ENCODE data around the gene COPB1. TPM values are rescaled to one million over a fixed set of nuclear protein-coding genes. Genes with fewer than 3 reads are reported as not detected.

Gene COPB1
- total and polyA plus RNA-seq, 2 of the 13 experiments (the other 11 are each of a cell fraction or from before 2014, with no cell fraction given): 114 to 195 TPM

DNA sequence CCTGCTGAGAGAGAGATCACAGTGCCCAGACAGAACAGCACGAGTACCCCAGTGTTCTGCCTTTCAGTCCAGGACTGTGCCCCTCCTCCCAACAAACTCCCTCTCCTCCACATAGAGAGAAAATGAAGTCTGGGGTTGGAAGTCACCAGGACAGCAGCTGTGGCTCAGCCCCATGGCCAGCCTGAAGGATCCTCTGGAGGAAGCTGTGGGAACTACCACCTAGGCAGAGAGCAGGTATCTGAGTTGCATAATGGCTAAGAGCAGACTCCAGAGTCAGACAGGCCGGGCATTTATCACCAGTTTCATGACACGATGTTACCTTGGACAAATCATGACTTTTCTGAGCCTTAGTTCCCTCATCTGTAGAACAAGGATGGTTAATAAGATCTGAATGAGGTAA lies 79.4 kb downstream of the COPB1 start:
- no peaks in the 10 kb centered on the region for H3K27me3 ChIP-seq (ENCODE audit: control insufficient read depth in 1 of 2, insufficient read depth in 2 of 2, low read length in 2 of 2)
- TF ChIP-seq ZNF20 (CRISPR knock-in tag; IDR thresholded peaks at IDR 0.05): no peak
- no peak for TF ChIP-seq ZNF296 (CRISPR knock-in tag; conservative IDR thresholded peaks at IDR 0.05)
- TF ChIP-seq ZFP36 (IDR thresholded peaks at IDR 0.05; ENCODE audit: borderline replicate concordance, low read depth, low read length, partially characterized antibody): no peak
- H4K20me1 ChIP-seq (ENCODE audit: insufficient read depth, low read length): no peaks in the 10 kb centered on the region
- H2AFZ ChIP-seq (ENCODE audit: low read length): no peak overlapping the region
- ATAC-seq (peak; percentile 67), DNase-seq (ENCODE audit: low spot score) (no peak), FAIRE-seq (no peak)
- H3K4me1 ChIP-seq (ENCODE audit: insufficient read depth, low read length): peaks cover 28% of the 10 kb centered on the region
- no peak overlapping the region for H3K4me2 ChIP-seq (ENCODE audit: low read depth, low read length)
- ChIA-PET POLR2A (no interaction called here), CTCF (ENCODE audit: low intra/inter-chr PET ratio, low total read pairs) (interaction anchor here (1.0 kb wide), 1 partner anchor 120 kb away, joined by 3 read pairs; no protein-coding TSS in a partner anchor)
- H3K27ac ChIP-seq (ENCODE audit: extremely low read length, insufficient read depth, low read length): no peak overlapping the region
- WGBS (ENCODE audit: low lambda C conversion rate): 14% methylated on average over 3 of the region's 3 CpGs
- no peaks in the 10 kb centered on the region for H3K9me3 ChIP-seq (ENCODE audit: low read length)
- H3K4me3 ChIP-seq (replicated peaks in 1 of 3; ENCODE audit: insufficient read depth in 1 of 3, low read depth in 2 of 3, low read length in 3 of 3): no peak overlapping the region
- BruUV-seq (replicated peaks): no TSS peak
- no peaks in the 10 kb centered on the region for H3K36me3 ChIP-seq (replicated peaks in 1 of 2; ENCODE audit: control insufficient read depth in 1 of 2, insufficient read depth in 2 of 2, low read length in 2 of 2)
- H3K9ac ChIP-seq (ENCODE audit: insufficient read depth, low read depth, low read length): no peak overlapping the region
- H3K79me2 ChIP-seq (ENCODE audit: insufficient read depth, low read length): no peaks in the 10 kb centered on the region
- intact Hi-C loops (cut with micrococcal nuclease; ENCODE audit: unreplicated experiment): no loop called here
- in situ Hi-C loops (cut with HindIII; ENCODE audit: extremely low pct_ligation_motif_present, low pct_unique_long_range_greater_than_20kb): no loop called here

DNA sequence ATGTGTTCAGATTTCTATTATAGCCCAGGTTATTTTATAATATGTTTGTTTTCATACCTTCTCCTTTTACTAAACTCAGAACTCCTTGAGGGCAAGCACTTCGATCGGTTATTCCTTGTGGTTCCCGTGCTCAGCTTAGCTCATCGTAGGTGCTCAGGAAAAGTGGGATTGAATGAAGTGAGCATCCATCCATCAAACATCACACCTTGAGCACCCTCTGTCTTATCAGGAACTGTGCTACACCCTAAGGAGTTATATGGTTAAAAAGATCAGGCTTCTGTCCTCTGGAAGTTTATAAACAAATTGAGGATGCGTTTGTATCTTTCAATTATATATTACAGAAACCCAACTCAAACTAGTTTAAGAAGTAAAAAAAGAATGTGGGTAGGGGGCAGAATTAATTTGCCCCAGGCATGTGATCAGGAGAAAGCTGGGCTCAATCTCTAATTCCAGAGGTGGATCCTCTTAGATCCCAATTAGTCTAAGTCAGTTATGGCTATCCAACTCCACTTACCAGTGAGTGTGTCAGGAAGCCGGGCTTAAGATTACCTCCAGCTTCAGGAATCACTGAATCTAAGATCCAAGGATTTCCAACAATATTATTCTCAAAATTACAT lies 80.7 kb downstream of the COPB1 start:
- H3K4me1 ChIP-seq (ENCODE audit: insufficient read depth, low read length): peaks cover 27% of the 10 kb centered on the region
- intact Hi-C loops (cut with micrococcal nuclease; ENCODE audit: unreplicated experiment) (loop anchor here (1.0 kb wide), 1 partner anchor 119 kb away; no protein-coding TSS in a partner anchor), in situ Hi-C loops (cut with HindIII; ENCODE audit: extremely low pct_ligation_motif_present, low pct_unique_long_range_greater_than_20kb) (loop anchor here (10.0 kb wide), 1 partner anchor 114 kb away; no protein-coding TSS in a partner anchor)
- no peaks in the 10 kb centered on the region for H3K36me3 ChIP-seq (replicated peaks in 1 of 2; ENCODE audit: control insufficient read depth in 1 of 2, insufficient read depth in 2 of 2, low read length in 2 of 2)
- no peak overlapping the region for H3K9ac ChIP-seq (ENCODE audit: insufficient read depth, low read depth, low read length)
- no peaks in the 10 kb centered on the region for H4K20me1 ChIP-seq (ENCODE audit: insufficient read depth, low read length)
- peak; percentile 44 for FAIRE-seq
- BruUV-seq (replicated peaks): no TSS peak
- no peak overlapping the region for H2AFZ ChIP-seq (ENCODE audit: low read length)
- peak; percentile 59 for ATAC-seq
- POLR2A ChIA-PET: no interaction called here
- 10% methylated on average over 6 of the region's 6 CpGs for WGBS (ENCODE audit: low lambda C conversion rate)
- CTCF ChIA-PET (ENCODE audit: low intra/inter-chr PET ratio, low total read pairs): interaction anchor here (1.2 to 1.4 kb wide), 2 partner anchors 110 to 118 kb away, joined by 4 to 19 read pairs; no protein-coding TSS in a partner anchor
- H3K4me2 ChIP-seq (ENCODE audit: low read depth, low read length): no peak overlapping the region
- peak; percentile 38 for DNase-seq (ENCODE audit: low spot score)
- H3K79me2 ChIP-seq (ENCODE audit: insufficient read depth, low read length): no peaks in the 10 kb centered on the region
- H3K9me3 ChIP-seq (ENCODE audit: low read length): no peaks in the 10 kb centered on the region
- no peak overlapping the region for H3K27ac ChIP-seq (ENCODE audit: extremely low read length, insufficient read depth, low read length)
- no peaks in the 10 kb centered on the region for H3K27me3 ChIP-seq (ENCODE audit: control insufficient read depth in 1 of 2, insufficient read depth in 2 of 2, low read length in 2 of 2)
- H3K4me3 ChIP-seq (replicated peaks in 1 of 3; ENCODE audit: insufficient read depth in 1 of 3, low read depth in 2 of 3, low read length in 3 of 3): no peak overlapping the region
- TF ChIP-seq ATRX (CRISPR knock-in tag; IDR thresholded peaks at IDR 0.05; ENCODE audit: borderline replicate concordance) (no peak), HOXA5 (CRISPR knock-in tag; IDR thresholded peaks at IDR 0.05) (no peak), ZNF34 (CRISPR knock-in tag; IDR thresholded peaks at IDR 0.05; ENCODE audit: borderline replicate concordance) (no peak), SMC3 (IDR thresholded peaks at IDR 0.05; ENCODE audit: low read length) (peak; percentile 48; the same call in 1 of the 2 replicates), TSC22D2 (CRISPR knock-in tag; IDR thresholded peaks at IDR 0.05; ENCODE audit: borderline replicate concordance) (no peak), ZNF24 (IDR thresholded peaks at IDR 0.05) (0 out of 2 replicates have a peak, but pooled peaks have one; percentile 26), SCMH1 (CRISPR knock-in tag; IDR thresholded peaks at IDR 0.05; ENCODE audit: borderline replicate concordance) (no peak), ATF2 (CRISPR knock-in tag; IDR thresholded peaks at IDR 0.05) (no peak)
- TF ChIP-seq, protein P1, sequence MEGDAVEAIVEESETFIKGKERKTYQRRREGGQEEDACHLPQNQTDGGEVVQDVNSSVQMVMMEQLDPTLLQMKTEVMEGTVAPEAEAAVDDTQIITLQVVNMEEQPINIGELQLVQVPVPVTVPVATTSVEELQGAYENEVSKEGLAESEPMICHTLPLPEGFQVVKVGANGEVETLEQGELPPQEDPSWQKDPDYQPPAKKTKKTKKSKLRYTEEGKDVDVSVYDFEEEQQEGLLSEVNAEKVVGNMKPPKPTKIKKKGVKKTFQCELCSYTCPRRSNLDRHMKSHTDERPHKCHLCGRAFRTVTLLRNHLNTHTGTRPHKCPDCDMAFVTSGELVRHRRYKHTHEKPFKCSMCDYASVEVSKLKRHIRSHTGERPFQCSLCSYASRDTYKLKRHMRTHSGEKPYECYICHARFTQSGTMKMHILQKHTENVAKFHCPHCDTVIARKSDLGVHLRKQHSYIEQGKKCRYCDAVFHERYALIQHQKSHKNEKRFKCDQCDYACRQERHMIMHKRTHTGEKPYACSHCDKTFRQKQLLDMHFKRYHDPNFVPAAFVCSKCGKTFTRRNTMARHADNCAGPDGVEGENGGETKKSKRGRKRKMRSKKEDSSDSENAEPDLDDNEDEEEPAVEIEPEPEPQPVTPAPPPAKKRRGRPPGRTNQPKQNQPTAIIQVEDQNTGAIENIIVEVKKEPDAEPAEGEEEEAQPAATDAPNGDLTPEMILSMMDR (CRISPR knock-in tag; IDR thresholded peaks at IDR 0.05): peak; percentile 68
- TF ChIP-seq, protein P2, sequence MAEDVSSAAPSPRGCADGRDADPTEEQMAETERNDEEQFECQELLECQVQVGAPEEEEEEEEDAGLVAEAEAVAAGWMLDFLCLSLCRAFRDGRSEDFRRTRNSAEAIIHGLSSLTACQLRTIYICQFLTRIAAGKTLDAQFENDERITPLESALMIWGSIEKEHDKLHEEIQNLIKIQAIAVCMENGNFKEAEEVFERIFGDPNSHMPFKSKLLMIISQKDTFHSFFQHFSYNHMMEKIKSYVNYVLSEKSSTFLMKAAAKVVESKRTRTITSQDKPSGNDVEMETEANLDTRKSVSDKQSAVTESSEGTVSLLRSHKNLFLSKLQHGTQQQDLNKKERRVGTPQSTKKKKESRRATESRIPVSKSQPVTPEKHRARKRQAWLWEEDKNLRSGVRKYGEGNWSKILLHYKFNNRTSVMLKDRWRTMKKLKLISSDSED (CRISPR knock-in tag; IDR thresholded peaks at IDR 0.05): no peak
